Coronary artery (tissue), 2 donors: Measurements from ENCODE around the gene ANGPTL1.
A peak's percentile ranks its signal among the peaks of the same experiment; 100 is the strongest.

Source experiments
- DNase-seq: peaks from one replicate; pipeline ENCODE4 v3.0.0-alpha.2; 2017; ENCODE audit warnings: low spot score
- H3K27ac ChIP-seq, 2 donors: fragments of 200-600 bp; sonication (generic); one replicate each; pipeline ENCODE4 v1.5.1; 2016 to 2019
- H3K4me3 ChIP-seq: fragments of 200-600 bp; sonication (generic); 2 replicates; pipeline ENCODE4 v1.5.1; 2016; ENCODE audit warnings: mild to moderate bottlenecking, moderate library complexity
- TF ChIP-seq, protein P1 (sequence below): fragments of 200-600 bp; sonication (generic); IDR thresholded peaks from one replicate; pipeline ENCODE4 v1.5.1; 2019; ENCODE audit warnings: antibody characterized with exemption

The ANGPTL1 gene

DNA sequence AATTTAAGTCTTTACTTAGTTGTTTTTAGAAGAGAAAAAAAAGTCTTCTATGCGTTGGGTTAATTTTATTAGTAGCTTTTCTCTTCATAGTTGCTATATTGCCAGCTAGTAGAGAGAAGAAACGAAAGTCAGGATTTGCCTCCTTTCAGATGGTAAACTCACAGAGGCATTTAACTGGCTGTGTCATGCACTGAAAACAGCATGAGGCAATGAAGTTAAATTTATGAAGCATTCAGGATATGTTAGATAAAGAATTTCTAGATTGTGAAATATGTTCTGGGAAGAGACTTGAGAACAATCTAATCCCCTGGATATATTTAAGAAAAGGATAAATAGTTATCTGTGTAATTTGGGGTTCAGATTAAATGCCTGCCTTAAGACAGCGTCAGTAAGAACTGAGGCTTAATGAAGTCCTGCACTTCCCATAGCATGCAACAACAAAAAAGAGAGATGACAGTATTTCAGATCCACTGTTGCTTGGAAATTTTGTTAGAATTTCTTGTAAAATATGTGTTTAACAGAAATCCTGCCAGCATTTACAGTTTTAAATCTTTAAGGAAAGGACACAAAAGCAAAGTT lies 1.7 kb downstream of the ANGPTL1 start:
- Histone ChIP-seq H3K27ac (peak overlapping the region; percentile 27 to 31), H3K4me3 (peak overlapping the region; percentile 67)
- TF ChIP-seq, protein P1, sequence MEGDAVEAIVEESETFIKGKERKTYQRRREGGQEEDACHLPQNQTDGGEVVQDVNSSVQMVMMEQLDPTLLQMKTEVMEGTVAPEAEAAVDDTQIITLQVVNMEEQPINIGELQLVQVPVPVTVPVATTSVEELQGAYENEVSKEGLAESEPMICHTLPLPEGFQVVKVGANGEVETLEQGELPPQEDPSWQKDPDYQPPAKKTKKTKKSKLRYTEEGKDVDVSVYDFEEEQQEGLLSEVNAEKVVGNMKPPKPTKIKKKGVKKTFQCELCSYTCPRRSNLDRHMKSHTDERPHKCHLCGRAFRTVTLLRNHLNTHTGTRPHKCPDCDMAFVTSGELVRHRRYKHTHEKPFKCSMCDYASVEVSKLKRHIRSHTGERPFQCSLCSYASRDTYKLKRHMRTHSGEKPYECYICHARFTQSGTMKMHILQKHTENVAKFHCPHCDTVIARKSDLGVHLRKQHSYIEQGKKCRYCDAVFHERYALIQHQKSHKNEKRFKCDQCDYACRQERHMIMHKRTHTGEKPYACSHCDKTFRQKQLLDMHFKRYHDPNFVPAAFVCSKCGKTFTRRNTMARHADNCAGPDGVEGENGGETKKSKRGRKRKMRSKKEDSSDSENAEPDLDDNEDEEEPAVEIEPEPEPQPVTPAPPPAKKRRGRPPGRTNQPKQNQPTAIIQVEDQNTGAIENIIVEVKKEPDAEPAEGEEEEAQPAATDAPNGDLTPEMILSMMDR = no peak
- no peak for DNase-seq

DNA sequence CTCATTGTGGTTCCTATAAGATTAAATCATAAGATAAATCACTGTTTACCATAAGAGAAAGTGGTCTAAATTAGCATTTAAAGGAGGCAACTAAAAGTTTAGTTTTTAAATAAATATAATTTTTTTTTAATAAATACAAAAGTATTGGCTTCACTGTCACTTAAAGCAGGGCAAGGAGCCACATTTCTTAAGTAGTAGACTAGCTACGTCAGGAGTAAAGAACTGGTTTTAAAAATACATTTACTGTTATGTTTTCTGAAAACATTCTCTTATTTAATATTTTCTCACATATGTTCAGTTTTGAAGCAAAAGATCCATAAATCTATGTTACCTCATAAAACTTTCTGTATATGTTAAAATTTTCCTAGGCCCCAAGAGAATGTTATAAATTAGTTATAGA lies 2.2 kb downstream of the ANGPTL1 start:
- peak overlapping the region; percentile 67 for H3K4me3 ChIP-seq
- DNase-seq = no peak
- H3K27ac ChIP-seq = peak overlapping the region in 1 of 2 donors; percentile 31
- TF ChIP-seq, protein P1 = no peak

DNA sequence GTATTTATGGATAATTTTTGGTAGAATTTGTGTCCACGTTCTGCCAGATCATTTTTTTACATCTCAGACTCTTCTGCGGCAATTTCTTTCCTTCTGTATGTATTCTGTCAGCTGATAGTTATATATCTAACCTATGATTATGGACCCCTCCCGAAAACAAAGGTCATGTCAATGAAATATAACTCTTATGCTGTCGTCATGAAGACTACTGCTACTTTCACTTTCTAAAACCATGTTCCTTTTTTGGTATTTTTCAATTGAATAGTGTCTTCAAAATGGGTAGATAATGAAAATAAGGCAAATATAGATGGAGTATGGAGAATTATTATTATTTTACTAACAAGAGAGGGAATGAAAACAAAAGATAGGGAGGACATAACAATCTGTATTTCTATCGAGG lies 3.2 kb downstream of the ANGPTL1 start:
- no peak for DNase-seq
- H3K27ac ChIP-seq = peak overlapping the region; percentile 48 to 49
- peak overlapping the region; percentile 67 for H3K4me3 ChIP-seq
- TF ChIP-seq, protein P1 = no peak

DNA sequence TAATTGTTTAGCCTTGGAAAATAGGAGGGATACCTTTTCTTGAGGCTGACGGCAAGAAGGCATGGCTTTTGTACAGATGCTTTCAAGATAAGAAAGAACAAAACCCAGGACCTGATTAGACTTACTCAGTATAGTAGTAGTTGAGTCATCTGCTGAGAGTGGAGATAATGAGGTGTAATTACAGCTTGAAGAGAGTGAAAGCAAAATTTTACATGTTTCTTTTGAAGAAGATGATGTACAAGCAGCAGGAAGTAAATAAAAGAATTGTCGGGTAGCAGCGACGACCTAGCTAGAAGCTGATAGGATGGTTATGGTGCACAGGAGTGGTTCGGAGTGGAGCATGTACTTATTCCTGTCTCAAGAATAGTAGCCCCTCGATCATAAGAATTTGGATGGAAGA lies 6.6 kb downstream of the ANGPTL1 start:
- Histone ChIP-seq H3K4me3 (no peak overlapping the region), H3K27ac (no peak overlapping the region)
- no peak for DNase-seq
- TF ChIP-seq, protein P1 = no peak

DNA sequence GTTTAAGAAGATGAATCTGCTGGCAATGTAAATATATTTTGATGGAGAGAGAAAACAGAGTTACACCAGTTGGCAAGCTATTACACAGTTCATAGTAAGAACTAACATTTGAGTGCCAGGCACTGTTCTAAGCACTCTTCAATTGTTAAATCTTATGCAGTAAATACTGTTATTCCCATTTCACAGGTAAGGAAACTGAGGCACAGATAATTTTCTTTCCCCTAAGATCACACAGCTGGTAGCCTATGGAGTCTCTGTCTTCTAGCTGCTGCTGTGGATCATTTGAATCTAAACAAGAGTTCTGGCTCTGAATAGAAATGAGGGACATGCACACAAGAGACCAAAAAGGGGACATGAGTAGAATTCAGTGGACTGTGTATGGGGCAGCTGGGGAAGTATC lies 8.0 kb downstream of the ANGPTL1 start:
- peak overlapping the region in 1 of 2 donors; percentile 23 for H3K27ac ChIP-seq
- DNase-seq = no peak
- TF ChIP-seq, protein P1 = no peak
- H3K4me3 ChIP-seq = peak overlapping the region; percentile 41

DNA sequence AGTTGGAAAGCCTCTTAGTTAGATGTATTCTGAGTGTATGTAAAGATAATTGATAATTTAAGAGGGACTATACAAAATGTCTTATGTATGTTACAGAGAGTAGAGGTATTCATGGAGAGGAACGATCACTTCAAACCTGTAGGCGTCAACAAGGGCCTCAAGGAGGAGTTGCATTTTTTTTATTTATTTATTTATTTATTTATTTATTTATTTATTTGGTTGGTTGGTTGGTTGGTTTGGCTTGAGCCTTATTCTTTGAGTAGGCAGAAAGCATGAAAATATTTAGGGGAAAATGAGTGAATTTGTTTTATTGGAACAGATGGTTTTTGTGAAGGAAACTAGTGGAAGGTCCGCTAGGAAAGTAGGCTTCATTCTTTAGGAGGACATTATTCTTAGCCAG lies 8.5 kb downstream of the ANGPTL1 start:
- TF ChIP-seq, protein P1 = no peak
- Histone ChIP-seq H3K4me3 (peak overlapping the region; percentile 41), H3K27ac (no peak overlapping the region)
- no peak for DNase-seq

DNA sequence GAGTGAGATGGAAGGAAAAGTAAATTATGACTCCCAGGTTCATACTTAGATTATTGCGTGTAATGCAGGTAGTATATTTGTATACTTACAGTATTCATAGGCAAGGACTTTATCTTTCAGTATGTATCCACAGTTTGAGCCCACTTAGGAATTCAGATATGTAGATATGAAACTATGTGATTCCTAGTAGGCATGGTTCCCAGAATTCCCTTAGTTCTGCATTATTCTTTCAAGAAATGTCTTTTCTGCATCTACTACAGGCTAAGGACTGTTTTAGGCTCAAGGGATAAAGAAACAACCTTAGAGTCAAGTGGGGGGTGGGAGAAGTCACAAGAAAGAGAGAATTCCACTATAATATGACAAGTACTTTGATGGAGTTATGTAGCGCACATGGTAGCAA lies 13.8 kb downstream of the ANGPTL1 start:
- TF ChIP-seq, protein P1 = no peak
- H3K4me3 ChIP-seq = no peak overlapping the region
- DNase-seq = no peak
- H3K27ac ChIP-seq = no peak overlapping the region
